NCI-H2081 (cell line): ENCODE measurements around the gene RIPOR3.
"Not testable (repeated sequence)": the region's sequence is repeated elsewhere in the genome, so short reads cannot be mapped to it uniquely, and the experiment has no call there.

Experiments
- DNase-seq, 2 experiments: peaks; one replicate each; lab custom pipeline; 2025; lab: John Stamatoyannopoulos, UW

RIPOR3 gene

GRCh38 chr20:50724851-50725723 is 33.7 kb upstream of the RIPOR3 start:
- no peak for DNase-seq

GRCh38 chr20:50724112-50724725 is 32.9 kb upstream of the RIPOR3 start:
- no peak for DNase-seq

- DNase-seq, result no peak
Observed at GRCh38 chr20:50723672-50724071, 32.3 kb upstream of the RIPOR3 start.

- DNase-seq, result no peak
Observed at GRCh38 chr20:50722424-50723155, 31.2 kb upstream of the RIPOR3 start.

- no peak for DNase-seq
Observed at GRCh38 chr20:50721881-50722281, 30.5 kb upstream of the RIPOR3 start.

- no peak for DNase-seq
Observed at GRCh38 chr20:50720582-50720981, 29.2 kb upstream of the RIPOR3 start.

- DNase-seq, result no peak
Observed at GRCh38 chr20:50720026-50720425, 28.7 kb upstream of the RIPOR3 start.

- no peak for DNase-seq
Observed at GRCh38 chr20:50719328-50719727, 28.0 kb upstream of the RIPOR3 start.

- DNase-seq, result no peak
Observed at GRCh38 chr20:50717974-50718761, 26.8 kb upstream of the RIPOR3 start.

- DNase-seq, result no peak
Observed at GRCh38 chr20:50717312-50717711, 26.0 kb upstream of the RIPOR3 start.

- DNase-seq, result no peak
Observed at GRCh38 chr20:50716518-50716917, 25.2 kb upstream of the RIPOR3 start.

- DNase-seq, result no peak
Observed at GRCh38 chr20:50715694-50716093, 24.4 kb upstream of the RIPOR3 start.

- DNase-seq, result not testable (repeated sequence)
Observed at GRCh38 chr20:50714426-50714825, 23.1 kb upstream of the RIPOR3 start.

GRCh38 chr20:50713657-50714101 is 22.3 kb upstream of the RIPOR3 start:
- DNase-seq, result no peak

- no peak for DNase-seq
Observed at GRCh38 chr20:50712771-50713656, 21.7 kb upstream of the RIPOR3 start.

- DNase-seq, result no peak
Observed at GRCh38 chr20:50711113-50711825, 19.9 kb upstream of the RIPOR3 start.

- DNase-seq, result no peak
Observed at GRCh38 chr20:50710492-50711063, 19.2 kb upstream of the RIPOR3 start.

GRCh38 chr20:50709636-50709973 is 18.3 kb upstream of the RIPOR3 start:
- no peak for DNase-seq

GRCh38 chr20:50708845-50709635 is 17.7 kb upstream of the RIPOR3 start:
- no peak for DNase-seq
